Tibial nerve (tissue), 4 donors: ENCODE results near the gene ALG1L2. TPM values are rescaled to one million over a fixed set of nuclear protein-coding genes. Genes with fewer than 3 reads are reported as not detected.
A peak's percentile ranks its signal among the peaks of the same experiment; 100 is the strongest.
"Not testable (repeated sequence)": the region's sequence is repeated elsewhere in the genome, so short reads cannot be mapped to it uniquely, and the experiment has no call there.

Experiments used
- DNase-seq, 2 donors: peaks; one replicate each; pipeline ENCODE4 v3.0.0-alpha.2; 2019; ENCODE audit warnings: low spot score in 2 of 2
- H3K27ac ChIP-seq, 4 donors: fragments of 200-600 bp; sonication (generic) in 3 of 4; one replicate each; pipeline ENCODE4 v1.5.1; 2017 to 2019; ENCODE audit warnings: mild to moderate bottlenecking in 1 of 4
- H3K27me3 ChIP-seq, 2 donors: fragments of 200-600 bp; sonication (generic) in 1 of 2; one replicate each; pipeline versions ENCODE4 v1.5.1 to v1.6.0; 2017 to 2019
- H3K36me3 ChIP-seq, 3 donors: fragments of 200-600 bp; sonication (generic); one replicate each; pipeline ENCODE4 v1.5.1; 2018 to 2019
- H3K4me1 ChIP-seq, 4 donors: fragments of 200-600 bp; sonication (generic) in 3 of 4; one replicate each; pipeline ENCODE4 v1.5.1; 2017 to 2019
- H3K4me3 ChIP-seq, 4 donors: fragments of 200-600 bp; sonication (generic) in 3 of 4; one replicate each; pipeline ENCODE4 v1.5.1; 2017 to 2019; ENCODE audit warnings: mild to moderate bottlenecking in 1 of 4, moderate library complexity in 1 of 4
- H3K9me3 ChIP-seq, 4 donors: fragments of 200-600 bp; sonication (generic) in 3 of 4; one replicate each; pipeline ENCODE4 v1.5.1; 2017 to 2019
- EP300 ChIP-seq, 2 donors: sonication (generic); formaldehyde crosslinking; IDR thresholded peaks; one replicate each; pipeline ENCODE4 v1.6.1; 2017; ENCODE audit warnings: antibody characterized with exemption in 2 of 2, mild to moderate bottlenecking in 1 of 2
- POLR2A ChIP-seq, 2 donors: fragments of 450-650 bp; IDR thresholded peaks; one replicate each; pipeline ENCODE4 v1.6.1; 2017; ENCODE audit warnings: antibody characterized with exemption in 2 of 2, mild to moderate bottlenecking in 2 of 2, moderate library complexity in 2 of 2
- WGBS, 2 donors: methylation state at CpG; one replicate each; pipeline ENCODE4 v1.1.5; 2018; 5-methylcytosine and 5-hydroxymethylcytosine counted together
- total RNA-seq, 4 donors: library from RNA; depleted of rRNA; stranded (reverse); fragments of >200 nt; gene quantifications; one replicate each; pipeline ENCODE4 v1.1.0, GENCODE V29; 2016
- TF ChIP-seq, protein P1 (sequence below), 5 experiments: fragments of 200-600 bp in 3 of 5; fragments of 450-650 bp in 2 of 5; sonication (generic) in 3 of 5; IDR thresholded peaks; one replicate each; pipeline ENCODE4 v1.5.1; 2016 to 2019; ENCODE audit warnings: antibody characterized with exemption in 5 of 5, mild to moderate bottlenecking in 3 of 5, moderate library complexity in 2 of 5

ALG1L2 gene
- total RNA-seq, 4 donors from 2014 or later: not detected

DNA sequence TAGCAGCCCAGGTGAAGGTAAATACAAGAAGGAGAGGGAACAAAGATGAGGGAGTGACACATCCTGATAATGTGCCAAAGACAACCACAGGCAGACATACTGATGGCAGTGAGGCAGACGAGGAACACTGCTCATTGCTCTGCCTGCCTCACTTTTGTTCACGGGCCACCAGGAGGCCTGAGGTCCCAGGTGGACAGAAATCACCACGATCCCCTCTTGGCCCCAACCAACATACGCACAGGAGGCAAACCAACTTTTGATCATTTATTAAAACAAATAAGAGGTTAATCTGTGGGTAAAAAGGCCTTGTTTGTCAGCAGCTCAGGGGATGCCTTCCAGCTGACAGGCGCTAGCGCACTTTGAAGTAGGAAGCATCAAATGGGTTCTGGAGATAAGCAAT lies 4.2 kb downstream of the ALG1L2 start:
- no peak for DNase-seq
- H3K4me1 ChIP-seq: no peaks in the 10 kb centered on the region
- H3K27me3 ChIP-seq: no peaks in the 10 kb centered on the region
- H3K36me3 ChIP-seq: no peaks in the 10 kb centered on the region
- H3K4me3 ChIP-seq: no peak overlapping the region
- WGBS, 2 donors: 54 to 69% methylated on average over 6 of the region's 6 CpGs
- no peaks in the 10 kb centered on the region for H3K9me3 ChIP-seq
- TF ChIP-seq, protein P1, sequence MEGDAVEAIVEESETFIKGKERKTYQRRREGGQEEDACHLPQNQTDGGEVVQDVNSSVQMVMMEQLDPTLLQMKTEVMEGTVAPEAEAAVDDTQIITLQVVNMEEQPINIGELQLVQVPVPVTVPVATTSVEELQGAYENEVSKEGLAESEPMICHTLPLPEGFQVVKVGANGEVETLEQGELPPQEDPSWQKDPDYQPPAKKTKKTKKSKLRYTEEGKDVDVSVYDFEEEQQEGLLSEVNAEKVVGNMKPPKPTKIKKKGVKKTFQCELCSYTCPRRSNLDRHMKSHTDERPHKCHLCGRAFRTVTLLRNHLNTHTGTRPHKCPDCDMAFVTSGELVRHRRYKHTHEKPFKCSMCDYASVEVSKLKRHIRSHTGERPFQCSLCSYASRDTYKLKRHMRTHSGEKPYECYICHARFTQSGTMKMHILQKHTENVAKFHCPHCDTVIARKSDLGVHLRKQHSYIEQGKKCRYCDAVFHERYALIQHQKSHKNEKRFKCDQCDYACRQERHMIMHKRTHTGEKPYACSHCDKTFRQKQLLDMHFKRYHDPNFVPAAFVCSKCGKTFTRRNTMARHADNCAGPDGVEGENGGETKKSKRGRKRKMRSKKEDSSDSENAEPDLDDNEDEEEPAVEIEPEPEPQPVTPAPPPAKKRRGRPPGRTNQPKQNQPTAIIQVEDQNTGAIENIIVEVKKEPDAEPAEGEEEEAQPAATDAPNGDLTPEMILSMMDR (IDR thresholded peaks at IDR 0.05): no peak
- TF ChIP-seq EP300 (IDR thresholded peaks at IDR 0.05): no peak
- no peak for TF ChIP-seq POLR2A (IDR thresholded peaks at IDR 0.05)
- H3K27ac ChIP-seq: no peak overlapping the region

DNA sequence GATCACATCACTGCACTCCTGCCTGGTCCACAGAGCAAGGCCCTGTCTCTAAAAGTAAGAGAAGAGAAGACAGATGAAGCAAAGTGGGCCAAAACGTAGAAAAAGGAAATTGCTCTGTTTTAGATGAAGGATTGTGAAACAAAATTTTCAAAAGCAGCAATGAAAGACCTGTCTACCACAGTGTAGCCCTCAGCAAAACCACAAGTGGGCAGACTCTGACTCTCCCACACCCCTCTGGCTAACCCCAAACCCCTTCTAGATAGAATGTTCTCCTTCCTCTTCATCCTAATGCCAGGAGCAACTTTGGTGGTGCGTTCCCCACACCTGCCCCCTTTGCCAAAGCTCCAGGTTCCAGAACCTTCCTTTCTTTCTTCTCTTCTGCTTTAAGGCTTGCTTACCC lies 5.0 kb downstream of the ALG1L2 start:
- 61 to 75% methylated on average over 2 of the region's 2 CpGs for WGBS, 2 donors
- not testable (repeated sequence) for H3K4me3 ChIP-seq, H3K27me3 ChIP-seq, H3K9me3 ChIP-seq, DNase-seq, H3K27ac ChIP-seq, H3K4me1 ChIP-seq, H3K36me3 ChIP-seq

DNA sequence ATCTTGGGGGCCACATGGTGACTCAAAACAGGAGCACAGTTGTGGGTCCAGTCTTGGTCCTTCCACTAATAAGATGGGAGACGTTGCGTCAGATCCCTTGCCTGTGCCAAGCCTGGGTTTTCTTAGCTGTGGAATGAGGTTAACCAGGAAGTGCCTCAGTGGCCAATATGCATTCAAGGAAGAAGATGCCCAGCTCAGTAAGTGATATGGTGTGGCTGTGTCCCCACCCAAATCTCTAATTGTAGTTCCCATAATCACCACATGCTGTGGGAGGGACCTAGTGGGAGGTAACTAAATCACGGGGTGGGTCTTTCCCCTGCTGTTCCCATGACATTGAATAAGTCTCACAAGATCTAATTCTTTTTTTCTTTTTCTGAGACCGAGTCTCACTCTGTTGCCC lies 6.4 kb downstream of the ALG1L2 start:
- no peak overlapping the region for H3K4me3 ChIP-seq
- DNase-seq: no peak
- no peaks in the 10 kb centered on the region for H3K27me3 ChIP-seq
- H3K9me3 ChIP-seq: no peaks in the 10 kb centered on the region
- TF ChIP-seq, protein P1 (IDR thresholded peaks at IDR 0.05): no peak
- no peak for TF ChIP-seq POLR2A (IDR thresholded peaks at IDR 0.05)
- TF ChIP-seq EP300 (IDR thresholded peaks at IDR 0.05): no peak
- WGBS, 2 donors: 56 to 92% methylated on average over 4 of the region's 4 CpGs
- H3K4me1 ChIP-seq: no peaks in the 10 kb centered on the region
- H3K27ac ChIP-seq: no peak overlapping the region
- H3K36me3 ChIP-seq: no peaks in the 10 kb centered on the region

DNA sequence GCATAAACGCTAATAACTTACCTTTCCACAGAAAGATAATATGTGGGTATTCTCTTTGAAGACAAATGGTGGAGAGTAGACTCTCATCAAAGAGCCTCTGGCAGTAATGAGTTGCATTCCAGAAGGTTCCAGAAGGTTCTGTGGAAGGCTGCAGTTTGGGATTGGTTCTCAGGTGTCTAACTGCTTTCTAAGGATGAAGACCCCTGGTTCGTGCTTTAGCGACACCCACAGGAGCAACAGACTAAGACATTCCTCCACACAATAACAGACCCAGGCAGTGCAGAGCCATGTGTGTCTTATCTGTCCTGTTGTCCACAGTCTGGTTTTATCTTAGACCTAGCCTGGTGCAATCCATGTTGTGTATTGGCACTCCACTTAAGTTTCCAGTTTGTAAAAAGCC lies 9.1 kb downstream of the ALG1L2 start:
- H3K9me3 ChIP-seq, H3K27me3 ChIP-seq, H3K27ac ChIP-seq, DNase-seq, H3K4me1 ChIP-seq, H3K4me3 ChIP-seq, H3K36me3 ChIP-seq: not testable (repeated sequence)
- WGBS, 2 donors: 62 to 63% methylated on average over 3 of the region's 3 CpGs

DNA sequence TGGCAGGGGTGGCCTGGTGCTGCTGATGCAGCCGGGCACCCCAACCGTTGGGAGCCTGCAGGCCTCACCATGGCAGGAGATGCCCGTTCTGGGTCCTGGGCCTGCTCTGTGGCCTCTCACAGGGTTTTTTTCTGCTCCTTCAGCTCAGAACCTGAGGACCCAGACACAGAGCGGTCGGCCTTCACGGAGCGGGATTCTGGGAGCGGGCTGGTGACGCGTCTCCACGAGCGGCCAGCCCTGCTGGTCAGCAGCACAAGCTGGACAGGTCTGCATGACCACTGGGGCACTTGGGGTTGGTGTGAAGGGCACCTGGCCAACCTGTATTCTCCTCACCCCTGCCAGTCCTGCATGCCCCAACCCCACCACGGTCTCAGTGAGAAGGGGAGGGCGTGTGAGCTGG lies 10.3 kb downstream of the ALG1L2 start:
- 94 to 96% methylated on average over 11 to 14 of the region's 14 CpGs for WGBS, 2 donors
- H3K9me3 ChIP-seq: no peaks in the 10 kb centered on the region

DNA sequence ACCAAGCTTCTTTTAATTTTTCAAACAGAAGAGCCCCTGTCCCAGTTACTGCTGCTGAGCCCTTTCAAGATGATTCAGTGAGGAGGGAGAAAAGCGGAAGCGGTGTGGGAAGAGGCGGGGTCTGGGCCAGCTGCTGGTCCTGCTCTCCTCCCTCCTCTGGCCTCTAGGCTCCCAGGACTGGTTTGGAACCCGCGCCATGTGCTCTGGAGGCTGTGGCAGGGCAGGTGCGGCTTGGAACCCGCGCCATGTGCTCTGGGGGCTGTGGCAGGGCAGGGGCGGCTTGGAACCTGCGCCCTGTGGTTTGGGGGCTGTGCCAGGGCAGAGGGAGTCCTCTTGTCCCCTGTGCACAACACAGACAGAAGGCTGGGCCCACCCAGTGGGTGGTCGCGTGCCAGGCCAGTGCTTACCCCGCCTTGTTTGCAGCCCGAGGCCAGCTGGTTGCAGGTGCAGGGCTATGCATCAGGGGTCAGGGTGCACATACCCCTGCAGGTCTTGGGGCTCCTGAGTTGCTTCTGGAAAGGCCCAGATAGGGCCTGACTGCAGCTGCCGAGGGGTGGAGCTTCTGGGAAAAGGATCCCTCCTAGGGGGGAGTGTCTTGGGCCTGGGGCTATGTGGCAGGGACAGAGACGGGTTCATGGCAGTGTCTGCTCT lies 12.2 kb downstream of the ALG1L2 start:
- no peaks in the 10 kb centered on the region for H3K9me3 ChIP-seq
- peak in 1 of 2 donors; percentile 7 for DNase-seq
- WGBS, 2 donors: 51 to 55% methylated on average over 13 to 15 of the region's 16 CpGs
- H3K4me3 ChIP-seq: peak overlapping the region in 1 of 4 donors; percentile 12
- no peak overlapping the region for H3K27ac ChIP-seq
- TF ChIP-seq, protein P1 (IDR thresholded peaks at IDR 0.05): no peak
- TF ChIP-seq POLR2A (IDR thresholded peaks at IDR 0.05) (no peak), EP300 (IDR thresholded peaks at IDR 0.05) (no peak)
- H3K27me3 ChIP-seq: no peaks in the 10 kb centered on the region
- peaks cover 0 to 11% (median 0%) of the 10 kb centered on the region in 4 donors for H3K4me1 ChIP-seq
- H3K36me3 ChIP-seq: no peaks in the 10 kb centered on the region

More for the DNA sequence above, 10.3 kb downstream of the ALG1L2 start:
- Histone ChIP-seq H3K4me3 (no peak overlapping the region), H3K27ac (no peak overlapping the region), H3K27me3 (no peaks in the 10 kb centered on the region), H3K36me3 (no peaks in the 10 kb centered on the region), H3K4me1 (peaks cover 0 to 11% (median 0%) of the 10 kb centered on the region in 4 donors)
- TF ChIP-seq, protein P1 (IDR thresholded peaks at IDR 0.05): no peak
- DNase-seq: no peak

DNA sequence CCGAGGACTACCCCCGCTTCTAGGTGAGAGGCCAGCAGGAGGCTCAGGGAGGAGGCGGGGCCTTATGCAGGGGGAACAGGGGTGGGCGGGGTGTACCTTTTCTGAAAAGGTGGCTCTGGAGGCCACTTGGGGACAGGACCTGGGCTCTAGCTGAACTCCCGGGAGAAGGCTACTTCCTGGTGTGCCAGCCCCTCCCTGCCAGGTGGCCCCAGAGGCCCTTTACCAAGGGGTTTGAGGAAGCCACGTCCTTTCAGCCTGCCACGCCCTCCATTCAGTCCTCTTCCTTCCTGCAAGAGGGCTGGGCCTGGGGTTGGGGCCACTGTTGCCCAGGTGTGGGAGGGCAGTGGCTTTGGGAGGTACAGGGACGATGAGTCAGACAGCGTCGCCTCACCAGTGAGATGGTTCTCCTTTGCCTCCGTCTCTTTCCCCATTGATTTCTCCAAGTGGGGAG lies 12.9 kb downstream of the ALG1L2 start:
- not testable (repeated sequence) for H3K36me3 ChIP-seq, H3K27ac ChIP-seq, H3K9me3 ChIP-seq, DNase-seq, H3K27me3 ChIP-seq, H3K4me3 ChIP-seq
- 73 to 83% methylated on average over 6 of the region's 11 CpGs for WGBS, 2 donors
- H3K4me1 ChIP-seq: peaks cover 0 to 11% (median 0%) of the 10 kb centered on the region in 4 donors

DNA sequence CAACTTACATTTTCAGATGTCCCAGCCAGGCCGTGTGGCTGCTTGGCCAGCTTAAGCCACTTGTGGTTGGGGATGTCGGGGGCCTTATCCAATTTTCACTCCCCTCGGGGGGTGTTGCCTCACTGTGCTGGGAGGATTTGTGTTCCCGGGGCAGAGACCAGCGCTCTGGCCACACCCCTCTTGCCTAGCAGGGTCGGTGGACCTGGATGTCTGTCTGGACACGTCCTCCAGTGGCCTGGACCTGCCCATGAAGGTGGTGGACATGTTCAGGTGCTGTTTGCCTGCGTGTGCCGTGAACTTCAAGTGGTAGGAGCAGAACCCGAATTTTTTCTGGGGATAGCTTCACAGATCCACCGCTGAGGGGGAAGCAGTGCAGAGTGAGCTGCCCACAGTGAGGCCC lies 14.2 kb downstream of the ALG1L2 start:
- peaks cover 0 to 11% (median 0%) of the 10 kb centered on the region in 4 donors for H3K4me1 ChIP-seq
- not testable (repeated sequence) for DNase-seq, H3K4me3 ChIP-seq, H3K9me3 ChIP-seq, H3K36me3 ChIP-seq, H3K27me3 ChIP-seq, H3K27ac ChIP-seq
- 19 to 41% methylated on average over 9 to 11 of the region's 11 CpGs for WGBS, 2 donors

DNA sequence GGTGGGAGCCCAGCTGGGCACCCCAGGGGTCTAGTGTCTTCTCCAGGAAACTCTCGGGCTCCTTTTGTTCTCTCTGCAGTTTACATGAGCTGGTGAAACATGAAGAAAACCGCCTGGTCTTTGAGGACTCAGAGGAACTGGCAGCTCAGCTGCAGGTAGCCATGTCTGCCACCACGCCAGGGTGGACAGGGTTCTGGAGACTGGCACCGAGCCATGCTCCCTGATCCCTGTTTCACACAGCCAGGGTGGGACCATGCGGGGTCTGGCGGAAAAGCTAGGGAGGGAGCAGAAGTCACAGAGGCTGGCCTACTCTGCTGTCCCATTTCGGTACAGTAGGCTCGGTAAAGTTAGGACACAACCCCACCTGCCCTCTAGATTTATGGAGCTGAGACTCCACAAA lies 15.5 kb downstream of the ALG1L2 start:
- H3K27me3 ChIP-seq, H3K27ac ChIP-seq, DNase-seq, H3K4me3 ChIP-seq, H3K36me3 ChIP-seq, H3K9me3 ChIP-seq: not testable (repeated sequence)
- WGBS, 2 donors: 87 to 94% methylated on average over 7 to 8 of the region's 8 CpGs
- H3K4me1 ChIP-seq: peaks cover 0 to 11% (median 0%) of the 10 kb centered on the region in 4 donors
